Testis (tissue), 3 donors: ENCODE measurements around the gene CLCN6. TPM values are rescaled to one million over a fixed set of nuclear protein-coding genes. Genes with fewer than 3 reads are reported as not detected.

Experiments used
- DNase-seq: peaks from one replicate; pipeline ENCODE4 v3.0.0-alpha.2; 2019
- H3K27ac ChIP-seq, 2 donors: fragments of 200-600 bp; sonication (generic); one replicate each; pipeline ENCODE4 v1.5.1; 2019
- H3K27me3 ChIP-seq: fragments of 200-600 bp; sonication (generic); one replicate; pipeline ENCODE4 v1.5.1; 2019
- H3K36me3 ChIP-seq: fragments of 200-600 bp; sonication (generic); one replicate; pipeline ENCODE4 v1.5.1; 2017; ENCODE audit warnings: low read depth; ENCODE audit errors: missing control alignments
- H3K4me1 ChIP-seq: fragments of 200-600 bp; sonication (generic); one replicate; pipeline ENCODE4 v1.5.1; 2019
- H3K4me3 ChIP-seq, 2 donors: fragments of 200-600 bp; sonication (generic); one replicate each; pipeline ENCODE4 v1.5.1; 2017 to 2019
- H3K9me3 ChIP-seq: fragments of 200-600 bp; sonication (generic); one replicate; pipeline ENCODE4 v1.5.1; 2017
- POLR2A ChIP-seq: fragments of 450-650 bp; IDR thresholded peaks from one replicate; pipeline ENCODE4 v1.6.1; 2017; ENCODE audit warnings: antibody characterized with exemption, mild to moderate bottlenecking, moderate library complexity
- WGBS, 2 donors: methylation state at CpG; one replicate each; pipeline ENCODE4 v1.1.5; 2018; 5-methylcytosine and 5-hydroxymethylcytosine counted together
- intact Hi-C: fragments of 100-400 bp; cut with DNase I; formaldehyde crosslinking; loops from one replicate; pipeline ENCODE4 v1.15.1; 2023; ENCODE audit warnings: low total_unique reads
- polyA plus RNA-seq: library from polyadenylated mRNA; stranded (reverse); fragments of 350-450 nt; fragmentation: Illumina TruSeq; extraction: RNeasy Lipid Tissue Mini Kit (QIAGEN cat#74804); gene quantifications from one replicate; pipeline ENCODE4 v1.2.3, GENCODE V29; 2014; ENCODE audit warnings: low read depth, low replicate concordance; ENCODE audit not compliant: insufficient read depth
- total RNA-seq, 2 donors: library from RNA; depleted of rRNA; stranded (reverse); fragments of >200 nt; gene quantifications; one replicate each; pipeline ENCODE4 v1.2.3, GENCODE V29; 2016
- TF ChIP-seq, protein P1 (sequence below), 3 experiments: fragments of 450-650 bp in 2 of 3; fragments of 200-600 bp in 1 of 3; sonication (generic) in 1 of 3; IDR thresholded peaks; one replicate each; pipeline ENCODE4 v1.5.1; 2016 to 2019; ENCODE audit warnings: antibody characterized with exemption in 3 of 3, mild to moderate bottlenecking in 2 of 3, moderate library complexity in 1 of 3

CLCN6 gene
- total and polyA plus RNA-seq, 3 donors from 2014 or later: 47.9 to 91.7 (median 57.1) TPM

DNA sequence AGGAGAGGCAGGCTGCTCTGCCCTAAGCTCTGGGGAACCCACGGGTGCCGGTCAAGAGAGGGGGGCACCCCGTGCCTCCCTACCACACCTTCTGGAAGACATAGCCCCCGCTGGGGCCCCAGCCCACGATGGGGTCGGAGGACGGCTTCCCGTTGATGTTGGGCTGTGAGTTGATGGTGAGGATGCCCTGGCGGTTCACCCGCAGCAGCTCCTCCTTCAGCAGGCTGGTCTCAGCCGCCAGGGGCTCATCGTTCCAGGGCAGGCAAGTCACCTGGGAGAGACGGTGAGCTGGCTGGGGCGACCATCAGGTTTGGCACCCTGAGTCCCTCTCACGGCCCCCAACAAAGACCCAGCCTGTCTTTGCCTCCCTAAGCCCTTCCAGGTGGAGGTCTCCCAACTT lies 12.2 kb upstream of the CLCN6 start:
- Histone ChIP-seq H3K36me3 (no peaks in the 10 kb centered on the region), H3K9me3 (no peaks in the 10 kb centered on the region), H3K27ac (peak overlapping the region in 1 of 2 donors; percentile 57), H3K27me3 (no peaks in the 10 kb centered on the region), H3K4me1 (peaks cover 46% of the 10 kb centered on the region), H3K4me3 (no peak overlapping the region)
- intact Hi-C loops: no loop called here
- WGBS, 2 donors: 92 to 95% methylated on average over 2 to 13 of the region's 15 CpGs
- no peak for TF ChIP-seq POLR2A
- TF ChIP-seq, protein P1, sequence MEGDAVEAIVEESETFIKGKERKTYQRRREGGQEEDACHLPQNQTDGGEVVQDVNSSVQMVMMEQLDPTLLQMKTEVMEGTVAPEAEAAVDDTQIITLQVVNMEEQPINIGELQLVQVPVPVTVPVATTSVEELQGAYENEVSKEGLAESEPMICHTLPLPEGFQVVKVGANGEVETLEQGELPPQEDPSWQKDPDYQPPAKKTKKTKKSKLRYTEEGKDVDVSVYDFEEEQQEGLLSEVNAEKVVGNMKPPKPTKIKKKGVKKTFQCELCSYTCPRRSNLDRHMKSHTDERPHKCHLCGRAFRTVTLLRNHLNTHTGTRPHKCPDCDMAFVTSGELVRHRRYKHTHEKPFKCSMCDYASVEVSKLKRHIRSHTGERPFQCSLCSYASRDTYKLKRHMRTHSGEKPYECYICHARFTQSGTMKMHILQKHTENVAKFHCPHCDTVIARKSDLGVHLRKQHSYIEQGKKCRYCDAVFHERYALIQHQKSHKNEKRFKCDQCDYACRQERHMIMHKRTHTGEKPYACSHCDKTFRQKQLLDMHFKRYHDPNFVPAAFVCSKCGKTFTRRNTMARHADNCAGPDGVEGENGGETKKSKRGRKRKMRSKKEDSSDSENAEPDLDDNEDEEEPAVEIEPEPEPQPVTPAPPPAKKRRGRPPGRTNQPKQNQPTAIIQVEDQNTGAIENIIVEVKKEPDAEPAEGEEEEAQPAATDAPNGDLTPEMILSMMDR (IDR thresholded peaks at IDR 0.05): no peak
- no peak for DNase-seq

GRCh38 chr1:11794446-11795237 lies 11.3 kb upstream of the CLCN6 start:
- WGBS, 2 donors: 80 to 93% methylated on average over 14 to 19 of the region's 19 CpGs
- intact Hi-C loops: no loop called here
- Histone ChIP-seq H3K36me3 (no peaks in the 10 kb centered on the region), H3K4me3 (no peak overlapping the region), H3K27ac (peak overlapping the region in 1 of 2 donors; percentile 71), H3K9me3 (no peaks in the 10 kb centered on the region), H3K4me1 (peaks cover 38% of the 10 kb centered on the region), H3K27me3 (no peaks in the 10 kb centered on the region)
- DNase-seq: no peak
- no peak for TF ChIP-seq POLR2A
- TF ChIP-seq, protein P1 (IDR thresholded peaks at IDR 0.05): no peak

DNA sequence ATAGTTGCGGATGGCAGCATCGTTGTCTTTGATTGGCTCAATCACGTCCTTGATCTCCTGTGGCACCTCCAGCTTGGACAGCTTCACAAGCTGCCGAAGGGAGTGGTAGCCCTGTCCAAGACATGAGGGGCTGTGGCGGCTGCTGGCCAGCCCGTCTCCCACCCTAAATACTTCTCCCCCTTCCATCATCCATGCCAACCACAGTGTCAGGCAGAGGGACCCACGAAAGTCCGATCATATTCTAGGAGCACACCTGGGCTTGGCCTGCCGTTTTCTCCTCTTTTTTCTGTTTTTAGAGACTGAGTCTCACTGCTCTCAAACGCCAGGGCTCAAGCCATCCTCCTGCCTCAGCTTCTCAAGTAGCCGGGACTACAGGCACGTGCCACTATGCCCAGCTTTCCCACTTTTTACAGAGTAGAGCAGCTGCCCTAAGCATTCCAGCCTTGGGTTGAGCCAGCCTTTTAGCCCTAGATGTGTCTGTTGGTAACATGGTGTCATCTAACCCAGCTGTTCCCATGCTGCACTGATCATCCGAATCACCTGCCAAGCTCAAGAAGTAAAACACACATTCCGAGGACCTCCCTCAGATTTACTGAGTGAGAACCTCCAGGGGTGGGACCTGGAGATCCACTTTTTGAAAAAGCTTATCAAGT lies 10.6 kb upstream of the CLCN6 start:
- TF ChIP-seq, protein P1 (IDR thresholded peaks at IDR 0.05): no peak
- TF ChIP-seq POLR2A: no peak
- Histone ChIP-seq H3K9me3 (no peaks in the 10 kb centered on the region), H3K27me3 (no peaks in the 10 kb centered on the region), H3K36me3 (no peaks in the 10 kb centered on the region), H3K27ac (peak overlapping the region; percentile 26 to 71), H3K4me3 (no peak overlapping the region), H3K4me1 (peaks cover 31% of the 10 kb centered on the region)
- WGBS, 2 donors: 84 to 93% methylated on average over 14 of the region's 14 CpGs
- DNase-seq: no peak
- intact Hi-C loops: no loop called here

GRCh38 chr1:11796036-11796828 lies 9.8 kb upstream of the CLCN6 start:
- Histone ChIP-seq H3K27me3 (no peaks in the 10 kb centered on the region), H3K36me3 (no peaks in the 10 kb centered on the region), H3K4me1 (peaks cover 25% of the 10 kb centered on the region), H3K27ac (peak overlapping the region; percentile 41 to 71), H3K4me3 (no peak overlapping the region), H3K9me3 (no peaks in the 10 kb centered on the region)
- WGBS, 2 donors: 81 to 84% methylated on average over 13 to 15 of the region's 15 CpGs
- intact Hi-C loops: no loop called here
- TF ChIP-seq, protein P1 (IDR thresholded peaks at IDR 0.05): no peak
- TF ChIP-seq POLR2A: no peak
- peak; percentile 90 for DNase-seq
